ENCODE results near the gene CPA4. TPM values are rescaled to one million over a fixed set of nuclear protein-coding genes. Genes with fewer than 3 reads are reported as not detected.
A peak's percentile ranks its signal among the peaks of the same experiment; 100 is the strongest.

CPA4 gene
- total and polyA plus RNA-seq, 4 donors, result 0.55 to 2.3 (median 1.2) TPM

- TF ChIP-seq, protein P1, sequence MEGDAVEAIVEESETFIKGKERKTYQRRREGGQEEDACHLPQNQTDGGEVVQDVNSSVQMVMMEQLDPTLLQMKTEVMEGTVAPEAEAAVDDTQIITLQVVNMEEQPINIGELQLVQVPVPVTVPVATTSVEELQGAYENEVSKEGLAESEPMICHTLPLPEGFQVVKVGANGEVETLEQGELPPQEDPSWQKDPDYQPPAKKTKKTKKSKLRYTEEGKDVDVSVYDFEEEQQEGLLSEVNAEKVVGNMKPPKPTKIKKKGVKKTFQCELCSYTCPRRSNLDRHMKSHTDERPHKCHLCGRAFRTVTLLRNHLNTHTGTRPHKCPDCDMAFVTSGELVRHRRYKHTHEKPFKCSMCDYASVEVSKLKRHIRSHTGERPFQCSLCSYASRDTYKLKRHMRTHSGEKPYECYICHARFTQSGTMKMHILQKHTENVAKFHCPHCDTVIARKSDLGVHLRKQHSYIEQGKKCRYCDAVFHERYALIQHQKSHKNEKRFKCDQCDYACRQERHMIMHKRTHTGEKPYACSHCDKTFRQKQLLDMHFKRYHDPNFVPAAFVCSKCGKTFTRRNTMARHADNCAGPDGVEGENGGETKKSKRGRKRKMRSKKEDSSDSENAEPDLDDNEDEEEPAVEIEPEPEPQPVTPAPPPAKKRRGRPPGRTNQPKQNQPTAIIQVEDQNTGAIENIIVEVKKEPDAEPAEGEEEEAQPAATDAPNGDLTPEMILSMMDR (IDR thresholded peaks at IDR 0.05; ENCODE audit: control extremely low read depth, extremely low read depth), result no peak
- no peak overlapping the region for H3K27ac ChIP-seq (ENCODE audit: low read depth in 1 of 2, low read length in 1 of 2)
- H3K36me3 ChIP-seq (ENCODE audit: control insufficient read depth in 4 of 4, insufficient read depth in 4 of 4, low read length in 4 of 4), result no peaks in the 10 kb centered on the region
- peaks cover 0 to 28% (median 12%) of the 10 kb centered on the region in 5 donors for H3K4me1 ChIP-seq (ENCODE audit: control insufficient read depth in 5 of 5, insufficient read depth in 5 of 5, low read length in 5 of 5)
- WGBS, 2 donors, result 84% methylated on average over 11 to 12 of the region's 12 CpGs
- H3K27me3 ChIP-seq (ENCODE audit: control insufficient read depth in 3 of 3, insufficient read depth in 3 of 3, low read length in 2 of 3), result no peaks in the 10 kb centered on the region
- no peak overlapping the region for H3K9ac ChIP-seq (ENCODE audit: insufficient read depth in 1 of 2, low read length in 2 of 2)
- H3K9me3 ChIP-seq (ENCODE audit: control insufficient read depth in 4 of 4, insufficient read depth in 3 of 4, low read length in 3 of 4), result peaks cover 0 to under 1% (median 0%) of the 10 kb centered on the region in 4 donors
- no peak overlapping the region for H3K4me3 ChIP-seq
- DNase-seq (no peak), ATAC-seq (ENCODE audit: insufficient read depth, low FRiP score) (no peak)
Observed at GRCh38 chr7:130346941-130347340, 54.0 kb downstream of the CPA4 start.

DNA sequence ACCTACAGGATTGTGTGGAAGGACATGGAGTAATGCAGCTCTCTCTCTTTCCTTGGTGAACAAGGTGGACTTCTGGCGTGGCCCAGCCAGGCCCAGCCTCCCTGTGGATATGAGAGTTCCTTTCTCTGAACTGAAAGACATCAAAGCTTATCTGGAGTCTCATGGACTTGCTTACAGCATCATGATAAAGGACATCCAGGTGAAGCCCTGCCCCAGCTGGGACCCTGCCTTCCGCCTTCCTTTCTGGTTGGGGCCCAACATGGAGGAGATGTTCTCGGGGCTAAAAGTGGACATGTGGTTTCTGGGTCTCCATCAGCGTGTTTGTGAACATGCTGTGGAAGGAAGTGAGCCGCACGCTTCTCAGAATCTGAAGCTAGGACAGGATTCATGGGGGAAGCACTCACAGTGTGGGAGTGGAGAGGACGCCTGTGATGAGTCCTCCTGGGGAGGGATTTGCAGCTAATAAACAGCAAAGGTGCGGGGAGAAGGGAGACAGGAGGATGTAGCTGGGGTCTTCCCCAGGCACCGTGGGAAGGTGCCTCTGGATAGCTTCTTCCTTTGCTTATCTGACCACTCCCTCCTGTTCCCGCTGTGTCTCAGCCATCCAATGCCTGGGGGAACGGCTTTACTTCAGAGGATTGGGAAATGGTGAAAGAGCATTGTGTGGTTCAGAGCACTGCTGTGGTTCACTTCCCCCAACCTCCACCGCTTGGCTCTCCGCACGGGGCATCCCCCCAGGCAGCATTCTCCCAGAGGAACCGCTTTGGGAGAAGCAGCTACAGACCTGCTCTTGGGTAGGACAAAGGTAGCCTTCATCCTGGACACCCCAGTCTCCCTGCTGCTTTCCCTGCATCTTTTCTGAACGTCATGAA lies 57.2 kb downstream of the CPA4 start:
- no peak for ATAC-seq (ENCODE audit: insufficient read depth, low FRiP score)

GRCh38 chr7:130350945-130351790 lies 58.2 kb downstream of the CPA4 start:
- Histone ChIP-seq H3K27me3 (ENCODE audit: control insufficient read depth in 3 of 3, insufficient read depth in 3 of 3, low read length in 2 of 3) (no peaks in the 10 kb centered on the region), H3K27ac (ENCODE audit: low read depth in 1 of 2, low read length in 1 of 2) (peak overlapping the region in 1 of 2 donors; percentile 44), H3K36me3 (ENCODE audit: control insufficient read depth in 4 of 4, insufficient read depth in 4 of 4, low read length in 4 of 4) (no peaks in the 10 kb centered on the region), H3K4me1 (ENCODE audit: control insufficient read depth in 5 of 5, insufficient read depth in 5 of 5, low read length in 5 of 5) (peaks cover 0 to 50% (median 16%) of the 10 kb centered on the region in 5 donors), H3K9ac (ENCODE audit: insufficient read depth in 1 of 2, low read length in 2 of 2) (peak overlapping the region in 1 of 2 donors; percentile 63), H3K9me3 (ENCODE audit: control insufficient read depth in 4 of 4, insufficient read depth in 3 of 4, low read length in 3 of 4) (no peaks in the 10 kb centered on the region), H3K4me3 (no peak overlapping the region)
- ATAC-seq (ENCODE audit: insufficient read depth, low FRiP score) (peak; percentile 43), DNase-seq (peak; percentile 94 to 98 (median 97))
- 57 to 75% methylated on average over 20 of the region's 20 CpGs for WGBS, 2 donors
- TF ChIP-seq, protein P1 (IDR thresholded peaks at IDR 0.05; ENCODE audit: control extremely low read depth, extremely low read depth), result no peak

More for the DNA sequence above, 57.2 kb downstream of the CPA4 start:
- H3K4me3 ChIP-seq, result no peak overlapping the region
- no peaks in the 10 kb centered on the region for H3K27me3 ChIP-seq (ENCODE audit: control insufficient read depth in 3 of 3, insufficient read depth in 3 of 3, low read length in 2 of 3)
- no peaks in the 10 kb centered on the region for H3K36me3 ChIP-seq (ENCODE audit: control insufficient read depth in 4 of 4, insufficient read depth in 4 of 4, low read length in 4 of 4)
- DNase-seq, result peak; percentile 39 to 73 (median 72)
- H3K27ac ChIP-seq (ENCODE audit: low read depth in 1 of 2, low read length in 1 of 2), result peak overlapping the region in 1 of 2 donors; percentile 46
- no peaks in the 10 kb centered on the region for H3K9me3 ChIP-seq (ENCODE audit: control insufficient read depth in 4 of 4, insufficient read depth in 3 of 4, low read length in 3 of 4)
- TF ChIP-seq, protein P1 (IDR thresholded peaks at IDR 0.05; ENCODE audit: control extremely low read depth, extremely low read depth), result no peak
- H3K4me1 ChIP-seq (ENCODE audit: control insufficient read depth in 5 of 5, insufficient read depth in 5 of 5, low read length in 5 of 5), result peaks cover 0 to 45% (median 16%) of the 10 kb centered on the region in 5 donors
- H3K9ac ChIP-seq (ENCODE audit: insufficient read depth in 1 of 2, low read length in 2 of 2), result peak overlapping the region in 1 of 2 donors; percentile 63
- 58 to 70% methylated on average over 16 of the region's 16 CpGs for WGBS, 2 donors
